ENCODE data around the gene KDM2A. TPM values are rescaled to one million over a fixed set of nuclear protein-coding genes. Genes with fewer than 3 reads are reported as not detected.
A peak's percentile ranks its signal among the peaks of the same experiment; 100 is the strongest.

The KDM2A gene
- total RNA-seq, 1 donor from 2014 or later = 71.0 TPM

GRCh38 chr11:67090717-67091116, 28.3 kb upstream of the KDM2A start:
- TF ChIP-seq CTCF (IDR thresholded peaks at IDR 0.05; ENCODE audit: partially characterized antibody, unreplicated experiment) = no peak
- Mint-ChIP-seq H3K4me3 (ENCODE audit: unreplicated experiment) (no peak overlapping the region), H3K9me3 (ENCODE audit: unreplicated experiment) (no peaks in the 10 kb centered on the region), H3K27me3 (ENCODE audit: unreplicated experiment) (no peaks in the 10 kb centered on the region), H3K27ac (ENCODE audit: unreplicated experiment) (no peak overlapping the region), H3K36me3 (ENCODE audit: unreplicated experiment) (no peaks in the 10 kb centered on the region), H3K4me1 (ENCODE audit: low read depth, unreplicated experiment) (no peaks in the 10 kb centered on the region)
- DNase-seq = no peak

- no peak for DNase-seq
- no peaks in the 10 kb centered on the region for H3K27me3 Mint-ChIP-seq (ENCODE audit: unreplicated experiment)
- H3K36me3 Mint-ChIP-seq (ENCODE audit: unreplicated experiment) = no peaks in the 10 kb centered on the region
- H3K27ac Mint-ChIP-seq (ENCODE audit: unreplicated experiment) = no peak overlapping the region
- no peak overlapping the region for H3K4me3 Mint-ChIP-seq (ENCODE audit: unreplicated experiment)
- no peaks in the 10 kb centered on the region for H3K4me1 Mint-ChIP-seq (ENCODE audit: low read depth, unreplicated experiment)
- peak; percentile 2 for TF ChIP-seq CTCF (IDR thresholded peaks at IDR 0.05; ENCODE audit: partially characterized antibody, unreplicated experiment)
- no peaks in the 10 kb centered on the region for H3K9me3 Mint-ChIP-seq (ENCODE audit: unreplicated experiment)
These were observed 23.9 kb upstream of the KDM2A start for GRCh38 chr11:67095214-67095507.

- Mint-ChIP-seq H3K4me3 (ENCODE audit: unreplicated experiment) (no peak overlapping the region), H3K27ac (ENCODE audit: unreplicated experiment) (no peak overlapping the region), H3K36me3 (ENCODE audit: unreplicated experiment) (no peaks in the 10 kb centered on the region), H3K4me1 (ENCODE audit: low read depth, unreplicated experiment) (peaks cover 4% of the 10 kb centered on the region), H3K9me3 (ENCODE audit: unreplicated experiment) (peaks cover 2% of the 10 kb centered on the region), H3K27me3 (ENCODE audit: unreplicated experiment) (peaks cover 9% of the 10 kb centered on the region)
- DNase-seq = no peak
- no peak for TF ChIP-seq CTCF (IDR thresholded peaks at IDR 0.05; ENCODE audit: partially characterized antibody, unreplicated experiment)
These were observed 20.1 kb upstream of the KDM2A start for GRCh38 chr11:67098799-67099429.

GRCh38 chr11:67099831-67100324, 19.2 kb upstream of the KDM2A start:
- no peak for TF ChIP-seq CTCF (IDR thresholded peaks at IDR 0.05; ENCODE audit: partially characterized antibody, unreplicated experiment)
- Mint-ChIP-seq H3K27me3 (ENCODE audit: unreplicated experiment) (peaks cover 12% of the 10 kb centered on the region), H3K9me3 (ENCODE audit: unreplicated experiment) (peaks cover 2% of the 10 kb centered on the region), H3K4me1 (ENCODE audit: low read depth, unreplicated experiment) (peaks cover 4% of the 10 kb centered on the region), H3K27ac (ENCODE audit: unreplicated experiment) (no peak overlapping the region), H3K4me3 (ENCODE audit: unreplicated experiment) (no peak overlapping the region), H3K36me3 (ENCODE audit: unreplicated experiment) (no peaks in the 10 kb centered on the region)
- no peak for DNase-seq

- H3K27me3 Mint-ChIP-seq (ENCODE audit: unreplicated experiment) = peaks cover 12% of the 10 kb centered on the region
- H3K4me1 Mint-ChIP-seq (ENCODE audit: low read depth, unreplicated experiment) = peaks cover 4% of the 10 kb centered on the region
- H3K9me3 Mint-ChIP-seq (ENCODE audit: unreplicated experiment) = peaks cover 2% of the 10 kb centered on the region
- no peaks in the 10 kb centered on the region for H3K36me3 Mint-ChIP-seq (ENCODE audit: unreplicated experiment)
- no peak overlapping the region for H3K4me3 Mint-ChIP-seq (ENCODE audit: unreplicated experiment)
- no peak for TF ChIP-seq CTCF (IDR thresholded peaks at IDR 0.05; ENCODE audit: partially characterized antibody, unreplicated experiment)
- no peak for DNase-seq
- peak overlapping the region; percentile 80 for H3K27ac Mint-ChIP-seq (ENCODE audit: unreplicated experiment)
These were observed 16.4 kb upstream of the KDM2A start for GRCh38 chr11:67102664-67103063.
